GM18870 (cell line): ENCODE results near the gene COPS9.

Experiments used
- ATAC-seq: cut with Tn5 transposase; IDR thresholded peaks from one replicate; pipeline ENCODE4 v1.9.1; 2021; ENCODE audit warnings: moderate library complexity; ENCODE audit not compliant: unreplicated experiment

Gene COPS9

DNA sequence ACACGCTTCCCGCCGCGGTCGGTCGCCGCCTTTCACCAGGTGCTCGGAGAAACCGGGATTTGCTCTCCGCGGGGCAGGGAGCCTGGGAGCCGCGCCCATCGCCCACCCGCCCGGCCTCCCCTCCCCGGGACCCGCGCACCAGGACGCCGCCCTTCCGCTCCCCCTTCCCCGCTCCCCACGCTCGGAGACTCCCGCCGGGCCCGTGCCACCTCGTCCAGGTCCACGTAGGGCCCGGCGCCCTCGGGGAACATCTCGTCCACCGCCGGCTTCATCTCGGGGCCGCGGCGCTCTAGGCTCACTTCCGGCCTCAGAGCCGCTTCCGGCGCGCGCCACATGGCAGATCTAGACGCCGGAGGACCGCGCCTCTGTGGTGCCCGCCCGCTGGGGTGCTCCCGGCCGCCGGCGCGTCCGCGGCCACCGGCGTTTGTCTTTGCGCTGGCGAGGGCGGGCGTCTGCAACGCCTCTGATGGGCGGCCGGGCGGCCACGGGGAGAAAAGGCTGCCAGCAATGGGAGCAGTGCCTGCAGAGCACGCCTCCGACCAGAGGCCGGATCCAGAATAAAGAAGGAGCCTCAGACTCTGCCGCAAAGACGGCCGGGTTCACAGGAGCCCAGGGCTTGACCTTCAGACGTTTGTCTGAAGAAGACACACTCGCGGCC is at the start of gene COPS9:
Gene COPS9, minus strand, starts transcription at position 293 of the 658 bp plus-strand sequence. Its CDS starts 21 bp downstream, at position 272.
- no peak for ATAC-seq

DNA sequence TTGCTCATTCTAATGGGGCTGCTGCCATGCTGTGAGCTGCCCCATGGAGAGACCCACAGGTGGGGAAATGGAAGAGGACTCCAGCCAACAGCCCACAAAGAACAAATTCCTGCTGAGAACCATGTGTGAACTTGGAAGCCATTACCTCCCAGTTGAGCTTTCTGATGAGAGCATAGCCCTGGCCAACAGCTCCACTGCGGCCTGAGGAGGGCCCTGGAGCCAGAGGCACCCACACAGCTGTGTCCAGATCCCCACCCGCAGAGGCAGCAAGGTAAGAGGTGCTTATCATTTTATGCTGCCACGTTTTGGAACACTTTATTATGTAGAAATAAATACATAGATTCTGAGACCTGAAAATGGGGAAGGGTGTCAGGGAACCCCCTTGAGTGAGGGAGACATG is 48.6 kb upstream of the COPS9 start:
- ATAC-seq = no peak

DNA sequence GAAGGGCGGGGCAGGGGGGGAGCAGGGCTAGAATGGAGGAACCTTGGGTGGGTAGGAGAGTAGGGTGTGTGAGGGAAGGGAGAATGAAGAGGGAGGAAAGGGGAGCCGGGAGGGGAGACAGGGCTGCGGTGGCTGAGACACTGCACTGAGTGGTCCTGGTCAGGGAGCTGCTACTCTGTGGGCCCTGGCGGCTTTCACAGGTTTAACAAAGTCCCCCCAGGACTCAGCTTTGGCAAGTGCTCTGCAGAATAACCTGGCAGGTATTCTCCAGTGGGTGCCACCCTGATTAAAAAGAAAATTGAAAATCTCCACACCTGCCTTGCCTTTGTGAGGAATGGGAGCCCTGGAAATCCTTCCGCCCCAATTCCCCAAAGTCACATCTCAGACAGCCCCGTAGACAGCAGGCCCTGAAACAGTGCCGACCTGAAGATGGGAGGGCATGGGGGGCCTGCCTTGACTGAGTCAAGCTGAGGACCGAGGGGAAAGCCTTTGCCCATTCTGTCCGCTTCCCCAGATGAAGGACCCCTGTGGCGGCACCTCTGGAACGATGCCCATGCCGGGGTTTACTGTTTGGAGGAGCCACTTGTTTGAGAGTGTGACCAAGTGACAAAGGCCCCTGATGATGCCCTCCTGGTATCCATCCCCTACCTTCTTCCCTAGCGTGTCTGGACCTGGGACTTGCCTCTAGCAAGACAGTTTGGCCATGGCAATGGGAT is 47.9 kb upstream of the COPS9 start:
- ATAC-seq = no peak

DNA sequence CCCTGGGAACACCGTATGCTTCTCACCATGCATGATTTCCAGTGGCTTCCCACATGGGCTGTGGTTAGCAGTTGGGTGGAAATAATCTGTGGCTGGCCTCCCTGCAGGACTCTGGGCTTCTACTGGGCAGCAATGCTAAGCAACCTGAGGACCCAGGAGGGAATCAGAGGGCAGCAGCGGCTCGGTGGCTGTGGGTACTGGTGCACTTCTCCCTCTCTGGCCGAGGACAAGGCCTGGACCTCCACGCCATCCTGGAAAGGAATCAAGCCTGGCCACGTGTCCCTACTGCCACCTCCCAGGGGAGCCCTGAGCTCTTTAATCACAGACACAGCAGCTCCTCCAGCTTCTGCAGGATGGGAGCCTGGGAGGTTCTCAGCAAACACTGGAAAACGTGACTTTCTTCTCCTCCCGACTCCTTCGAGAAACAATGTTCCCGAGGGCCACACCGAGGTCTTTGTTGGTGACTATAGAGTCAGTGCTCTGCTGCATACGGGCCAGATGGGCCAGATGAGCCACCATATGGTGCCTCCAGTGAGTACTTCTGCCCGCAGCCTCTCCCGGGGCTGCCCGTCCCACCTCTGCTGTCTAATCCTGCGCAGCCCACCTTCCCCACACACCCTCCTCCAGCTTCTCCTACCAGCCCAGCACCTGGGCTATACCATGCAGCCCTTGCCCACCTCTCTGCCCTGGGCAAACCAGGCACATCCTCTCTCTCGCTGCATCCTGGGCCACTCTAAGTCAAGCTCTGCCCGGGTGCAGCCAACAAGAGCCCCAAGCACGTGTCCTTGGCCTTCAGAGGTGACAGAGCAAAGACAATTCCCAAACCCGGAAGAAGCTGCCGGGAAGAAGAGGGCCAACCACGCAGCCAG is 47.1 kb upstream of the COPS9 start:
- ATAC-seq = no peak

DNA sequence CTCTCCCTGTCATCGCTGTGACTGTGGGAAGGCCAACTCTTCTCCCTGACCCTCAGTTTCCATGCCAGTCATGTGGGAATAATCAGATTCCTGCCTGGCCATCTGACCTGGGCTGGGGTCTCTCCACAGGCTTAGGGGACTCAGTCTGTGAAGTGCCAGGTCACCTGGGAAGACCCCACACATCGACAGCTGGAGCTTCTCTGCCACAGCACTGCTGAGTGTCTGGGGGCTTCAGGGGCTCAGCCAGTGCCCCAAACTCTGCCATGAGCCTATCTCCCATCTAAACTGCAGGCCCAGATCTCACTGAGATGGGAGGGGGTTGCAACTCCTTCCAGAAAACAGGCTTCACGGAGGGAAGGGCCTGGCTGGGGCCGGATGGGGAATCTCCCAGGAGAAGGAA is 46.4 kb upstream of the COPS9 start:
- no peak for ATAC-seq

DNA sequence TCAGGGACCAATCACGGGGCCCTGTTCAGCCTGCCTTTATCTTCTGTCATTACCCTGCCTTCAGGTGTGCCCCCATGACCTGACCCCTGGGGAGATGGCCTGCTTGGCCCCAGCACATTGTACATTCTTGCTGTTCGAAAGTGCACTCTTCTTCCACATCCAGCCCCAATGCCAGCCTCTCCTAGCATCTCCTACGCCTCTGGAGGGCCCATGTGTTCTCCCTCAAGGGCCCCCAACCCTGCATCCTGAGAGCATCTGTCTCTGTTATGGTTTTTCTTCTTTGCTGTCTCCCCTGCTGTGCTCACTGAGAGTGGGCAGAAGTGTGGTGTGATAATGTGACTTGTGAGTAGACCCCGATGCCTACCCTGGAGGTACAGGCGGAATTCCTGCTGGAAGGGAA is 45.9 kb upstream of the COPS9 start:
- no peak for ATAC-seq

DNA sequence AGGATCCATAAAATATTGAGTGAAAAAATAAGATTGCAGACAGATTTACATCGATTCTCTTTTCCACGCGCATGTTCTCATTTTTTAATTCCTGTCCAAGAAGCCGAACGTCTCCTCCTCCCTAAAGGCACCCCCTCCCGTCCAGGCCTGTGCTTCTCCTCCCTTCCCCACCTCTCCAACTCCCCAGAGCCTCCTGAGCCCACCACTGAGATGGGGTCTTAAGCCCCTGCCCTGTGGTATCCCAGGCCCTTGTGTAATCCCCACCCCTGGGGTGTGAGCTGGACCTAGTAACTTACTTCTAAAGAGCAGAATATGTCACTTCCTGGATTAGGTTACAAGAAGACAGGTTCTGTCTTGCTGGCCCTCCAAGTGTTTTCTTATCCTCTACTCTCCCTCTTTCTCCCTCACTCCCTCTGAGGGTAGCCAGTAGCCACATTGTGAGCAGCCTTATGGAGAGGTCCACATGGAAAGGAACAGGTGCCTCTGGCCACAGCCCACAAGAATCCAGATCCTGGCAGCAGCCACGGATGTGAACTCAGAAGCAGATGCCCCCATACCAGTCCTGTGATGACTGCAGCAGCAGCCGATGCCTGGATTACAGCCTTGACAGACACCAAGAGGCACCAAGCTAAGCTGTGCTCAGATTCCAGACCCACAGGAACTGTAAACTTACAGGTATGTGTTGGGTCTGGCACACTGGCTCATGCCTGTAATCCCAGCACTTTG is 44.0 kb upstream of the COPS9 start:
- ATAC-seq = no peak

DNA sequence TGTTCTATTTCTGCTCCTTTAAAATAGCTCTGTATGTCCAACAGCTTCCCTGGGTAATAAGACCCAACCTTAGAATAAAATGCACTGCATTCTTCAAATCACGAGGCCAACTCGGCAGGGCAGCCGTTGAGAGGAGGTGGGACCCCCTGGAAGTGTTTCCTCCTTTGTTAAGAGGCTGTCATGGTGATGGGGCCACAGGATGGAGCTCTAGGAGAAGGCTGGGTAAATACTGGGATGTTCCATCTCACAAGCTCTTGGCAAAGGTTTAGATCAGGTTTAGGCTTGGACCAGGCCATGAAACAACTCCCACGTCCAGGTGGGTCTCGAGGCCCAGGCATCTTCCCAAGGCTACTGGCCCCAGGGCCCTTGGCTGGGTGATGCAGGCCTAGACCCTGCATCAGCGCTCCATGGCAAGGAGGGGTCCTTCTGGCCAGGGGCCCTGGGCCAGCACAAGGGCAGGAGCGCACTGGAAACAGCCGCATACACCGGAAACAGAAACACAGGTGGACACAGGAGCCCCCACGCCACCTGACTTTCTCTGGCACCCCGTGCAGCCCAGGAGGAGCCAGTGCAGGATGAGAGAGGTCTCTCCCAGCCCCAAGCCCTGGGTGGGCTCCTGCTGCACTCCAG is 43.2 kb upstream of the COPS9 start:
- no peak for ATAC-seq

DNA sequence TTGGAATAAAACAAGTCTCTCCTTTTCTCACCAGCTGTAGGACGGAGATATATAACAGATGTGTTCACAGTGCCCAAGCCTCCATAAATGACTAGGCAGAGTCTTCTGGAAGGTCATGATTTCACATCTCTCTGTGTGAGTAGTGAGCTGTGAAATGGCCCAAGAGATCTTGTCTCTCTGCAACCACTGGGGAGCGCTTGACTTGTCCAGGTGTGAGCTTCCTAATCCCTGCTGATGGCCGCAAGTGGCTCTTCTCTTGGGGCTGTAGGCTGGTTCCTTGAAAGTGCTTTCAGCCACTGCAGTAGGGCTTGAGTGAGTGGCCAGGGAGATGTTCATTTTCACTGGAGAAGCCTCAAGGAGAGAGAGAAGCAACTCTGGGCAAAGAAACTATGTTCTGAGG is 42.5 kb upstream of the COPS9 start:
- ATAC-seq = no peak

DNA sequence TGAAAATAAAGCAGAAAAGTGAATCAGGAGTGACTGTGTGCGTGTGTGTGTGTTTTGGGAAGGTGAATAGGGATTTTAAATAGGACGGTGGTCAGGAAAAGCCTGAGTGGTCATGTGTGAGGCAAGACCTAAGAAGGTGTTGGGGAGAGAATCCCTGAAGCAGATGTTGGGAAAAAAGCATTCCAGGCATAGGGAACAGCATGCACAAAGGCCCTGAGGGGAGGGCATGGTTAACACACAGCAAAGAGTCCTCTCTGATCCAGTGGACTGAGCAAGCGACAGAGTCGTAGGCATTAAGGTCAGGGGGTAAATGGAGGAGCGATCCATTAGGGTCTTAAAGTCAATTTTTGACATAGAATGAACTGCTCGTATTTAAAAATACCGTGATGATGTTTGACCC is 38.4 kb upstream of the COPS9 start:
- no peak for ATAC-seq

DNA sequence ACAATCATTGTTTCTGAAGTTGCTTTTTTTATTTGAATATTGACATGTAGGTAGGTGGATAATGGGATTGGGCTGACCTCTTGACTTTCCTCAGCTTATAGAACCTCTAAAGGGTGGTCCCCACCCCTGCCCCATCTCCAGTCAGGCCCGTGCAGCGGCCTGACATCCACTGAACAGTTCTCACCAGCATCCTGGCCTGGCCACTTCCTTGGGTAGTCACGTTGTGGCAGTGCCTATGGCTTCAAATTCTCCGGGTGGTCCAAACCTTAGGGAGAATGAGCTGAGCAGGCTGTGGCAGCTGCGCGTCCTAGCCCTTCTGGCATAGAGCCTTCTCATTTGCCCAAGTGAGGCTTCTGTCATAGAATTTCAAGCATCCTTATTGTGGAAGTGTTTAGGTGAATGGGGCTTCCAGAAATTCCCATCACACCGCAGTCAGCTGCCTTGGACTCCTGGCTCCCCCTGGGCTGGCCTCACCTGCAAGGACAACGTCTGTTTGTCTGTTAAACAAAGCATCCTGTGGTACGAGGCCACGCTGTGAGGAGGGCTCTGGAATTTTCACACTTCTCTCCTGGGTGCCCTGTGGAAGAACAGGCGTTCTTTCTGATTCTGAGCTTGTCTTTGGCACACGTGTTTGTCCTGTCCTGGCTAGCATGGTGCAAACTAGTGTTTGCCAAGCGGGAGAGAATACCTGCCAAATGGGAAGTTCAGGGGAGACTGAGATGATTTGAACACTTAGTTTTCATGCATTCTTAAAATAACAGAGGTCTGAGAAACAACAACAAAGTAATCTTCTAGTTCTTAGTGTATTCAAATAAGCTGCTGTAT is 36.2 kb upstream of the COPS9 start:
- no peak for ATAC-seq

DNA sequence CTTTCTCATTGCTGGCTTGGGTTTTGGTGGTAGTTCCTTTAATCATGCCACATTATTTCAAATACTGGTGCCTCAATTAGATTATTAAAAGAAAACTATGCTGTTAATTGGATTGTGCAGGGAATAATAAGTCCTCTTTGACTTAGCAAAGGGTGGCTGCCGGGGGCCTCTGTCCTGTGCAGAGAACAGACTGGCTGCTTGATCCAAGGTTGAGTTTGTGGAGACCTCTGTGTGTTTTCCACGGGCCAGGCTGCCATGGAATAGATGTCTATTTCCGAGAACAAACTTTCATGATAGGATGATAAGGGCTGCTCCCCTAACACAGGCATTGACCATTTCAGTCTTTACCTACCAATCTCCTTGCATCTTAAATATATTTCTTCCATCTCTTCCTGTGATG is 34.8 kb upstream of the COPS9 start:
- no peak for ATAC-seq

DNA sequence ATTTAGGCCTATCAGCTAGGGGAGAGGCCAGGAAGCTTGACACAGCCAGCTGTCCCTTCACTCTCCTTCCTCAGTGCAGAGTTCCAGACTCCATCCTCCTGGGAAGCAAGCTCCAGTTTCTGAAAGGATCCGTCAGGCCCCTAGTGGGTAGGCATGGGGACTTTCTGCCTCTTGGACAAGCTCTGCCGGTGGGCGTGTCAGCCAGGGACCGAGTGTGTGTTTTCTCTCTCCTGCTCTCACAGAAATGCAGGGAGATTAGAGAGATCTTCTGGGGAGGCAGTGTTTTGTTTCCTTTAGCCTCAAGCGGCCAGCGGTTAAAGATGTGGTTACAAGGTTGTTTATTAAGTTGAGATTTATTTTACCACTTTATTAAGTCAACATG is 34.2 kb upstream of the COPS9 start:
- no peak for ATAC-seq

DNA sequence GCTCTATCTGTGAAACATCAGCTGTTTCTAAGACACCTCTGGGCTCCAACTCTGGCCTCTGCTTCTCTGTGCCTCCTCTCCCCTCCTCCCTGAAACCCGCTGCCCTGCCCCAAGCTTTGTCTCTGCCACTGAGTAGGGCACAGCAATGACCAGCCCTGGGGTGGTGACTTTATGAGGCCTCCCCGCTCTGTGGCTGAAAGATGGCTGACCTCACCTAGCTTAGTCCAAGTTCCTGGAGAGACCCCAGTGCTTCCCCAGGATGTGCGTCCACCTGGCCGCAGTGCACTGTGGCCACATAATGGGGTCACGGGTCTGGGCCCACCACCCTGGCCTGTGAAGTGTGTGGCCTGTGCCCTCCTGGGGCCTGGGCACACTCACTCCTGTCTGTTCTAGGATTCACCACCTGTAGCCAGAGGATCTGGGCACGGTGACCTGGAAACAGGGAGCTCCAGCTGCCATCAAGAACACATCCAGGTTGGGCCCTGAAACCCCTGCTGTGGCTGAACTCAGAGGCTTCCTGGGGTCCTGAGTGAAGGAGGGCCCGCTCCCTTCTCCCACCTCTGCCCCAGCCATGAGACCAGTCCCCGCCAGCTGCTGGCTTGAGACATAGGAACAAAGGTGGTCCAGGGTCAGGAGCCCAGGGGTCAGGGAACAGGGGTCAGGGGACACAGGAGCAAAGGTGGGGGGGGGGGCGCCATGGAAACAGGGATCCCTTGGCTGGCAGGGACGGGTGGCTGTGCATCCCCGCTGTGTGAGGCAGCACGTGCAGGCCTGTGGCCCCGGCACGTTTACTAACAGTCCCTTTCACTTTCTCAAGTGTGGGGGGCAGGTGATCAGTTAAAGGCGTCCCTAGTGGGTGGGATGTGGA is 33.6 kb upstream of the COPS9 start:
- no peak for ATAC-seq

DNA sequence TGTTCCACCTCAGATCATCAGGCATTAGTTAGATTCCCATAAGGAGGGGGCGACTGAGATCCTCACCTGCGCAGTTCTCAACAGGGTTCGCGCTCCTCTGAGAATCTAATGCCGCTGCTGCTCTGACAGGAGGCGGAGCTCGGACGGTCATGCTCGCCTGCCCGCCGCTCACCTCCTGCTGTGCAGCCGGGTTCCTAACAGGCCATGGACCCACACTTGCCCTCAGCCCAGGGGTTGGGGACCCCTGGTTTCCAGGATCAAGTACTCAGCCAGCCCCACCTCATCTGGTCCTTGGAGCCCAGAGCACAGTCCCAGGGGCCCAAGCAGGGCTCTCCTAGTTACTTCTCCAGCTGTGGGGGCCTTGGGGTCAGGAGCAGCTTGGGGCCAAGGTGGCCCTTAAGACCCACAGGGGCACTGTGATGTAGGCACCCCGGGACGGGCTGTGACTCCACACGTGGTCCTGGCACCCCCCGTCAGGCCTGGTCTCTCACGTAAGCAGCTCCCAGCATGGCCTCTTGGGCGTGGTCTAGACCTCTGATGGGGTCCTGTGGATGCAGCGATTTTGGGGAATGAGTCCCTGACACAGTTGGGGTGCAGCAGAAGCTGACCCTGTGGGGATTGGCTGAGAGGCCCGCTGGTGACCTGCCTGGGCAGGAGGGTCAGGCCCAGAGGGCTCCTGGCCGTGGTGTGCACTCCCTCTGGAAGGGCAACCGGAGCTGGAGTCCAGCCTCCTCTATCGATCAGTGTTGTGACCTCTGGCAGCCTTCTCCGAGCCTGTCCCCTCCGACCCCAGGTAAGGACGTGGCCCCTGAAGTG is 32.6 kb upstream of the COPS9 start:
- no peak for ATAC-seq

DNA sequence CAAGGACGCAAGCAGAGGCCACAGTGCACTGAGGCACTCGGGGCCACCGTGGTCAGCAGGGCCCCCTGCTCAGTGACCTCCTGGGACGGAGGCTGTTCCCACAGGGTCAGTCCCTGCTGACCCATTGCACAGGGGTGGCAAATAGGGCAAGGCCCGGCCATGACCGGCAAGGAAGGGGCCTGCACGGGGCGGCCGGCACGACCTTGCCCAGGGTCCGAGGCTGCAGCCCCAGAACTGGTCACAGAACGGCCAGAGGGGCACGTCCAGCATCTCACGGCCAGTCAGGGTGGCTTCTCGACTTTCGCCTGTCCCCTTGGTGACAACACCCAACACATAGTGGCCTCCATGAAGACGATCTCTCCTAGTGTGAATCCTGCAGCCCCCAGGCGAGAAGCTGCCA is 31.9 kb upstream of the COPS9 start:
- no peak for ATAC-seq

DNA sequence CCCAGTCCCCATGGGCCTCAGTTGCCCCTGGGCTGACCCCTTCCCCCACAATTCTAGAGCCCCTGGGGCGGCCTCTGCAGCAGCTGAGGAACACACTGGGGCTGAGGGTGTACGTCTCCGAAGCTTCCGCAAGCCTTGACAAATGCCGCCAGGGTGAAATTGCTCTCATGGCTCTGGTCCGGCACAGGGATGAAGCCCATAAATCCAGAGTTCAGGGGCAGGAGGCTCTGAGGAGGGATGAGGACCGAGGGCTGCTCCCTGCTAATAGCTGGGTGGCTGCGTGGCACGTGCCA is 31.4 kb upstream of the COPS9 start:
- no peak for ATAC-seq
